Liver (tissue), 9 donors: ENCODE data around the gene TMEM214. TPM values are rescaled to one million over a fixed set of nuclear protein-coding genes. Genes with fewer than 3 reads are reported as not detected.

Source experiments
- DNase-seq: peaks from one replicate; pipeline ENCODE4 v3.0.0-alpha.2; 2017; ENCODE audit warnings: low spot score
- H3K27ac ChIP-seq, 2 donors: one replicate each; pipeline ENCODE4 v1.7.0; 2013; ENCODE audit warnings: inconsistent platforms in 2 of 2, low read length in 2 of 2, control low read depth in 1 of 2, low read depth in 1 of 2, mild to moderate bottlenecking in 1 of 2
- H3K27me3 ChIP-seq, 4 donors: one replicate each; pipeline versions ENCODE4 v1.6.1 to v1.7.0; 2013; ENCODE audit warnings: low read length in 3 of 4, inconsistent platforms in 1 of 4, mild to moderate bottlenecking in 1 of 4, moderate library complexity in 1 of 4; ENCODE audit not compliant: control insufficient read depth in 4 of 4, insufficient read depth in 4 of 4
- H3K36me3 ChIP-seq, 4 donors: one replicate each; pipeline versions ENCODE4 v1.6.1 to v1.7.0; 2013; ENCODE audit warnings: low read length in 3 of 4, mild to moderate bottlenecking in 3 of 4, low read depth in 1 of 4, moderate library complexity in 1 of 4; ENCODE audit not compliant: control insufficient read depth in 4 of 4, insufficient read depth in 3 of 4
- H3K4me1 ChIP-seq, 4 donors: one replicate each; pipeline versions ENCODE4 v1.6.1 to v1.7.0; 2013; ENCODE audit warnings: low read length in 3 of 4, mild to moderate bottlenecking in 3 of 4, moderate library complexity in 1 of 4; ENCODE audit not compliant: control insufficient read depth in 4 of 4, insufficient read depth in 4 of 4
- H3K4me3 ChIP-seq, 3 donors: one replicate each; pipeline versions ENCODE4 v1.6.1 to v1.7.0; 2013; ENCODE audit warnings: low read length in 3 of 3, control low read depth in 1 of 3, low read depth in 1 of 3, mild to moderate bottlenecking in 1 of 3
- H3K9ac ChIP-seq, 2 donors: one replicate each; pipeline ENCODE4 v1.7.0; 2013; ENCODE audit warnings: low read length in 2 of 2, mild to moderate bottlenecking in 2 of 2, moderate library complexity in 2 of 2, control low read depth in 1 of 2, low read depth in 1 of 2
- H3K9me3 ChIP-seq, 4 donors: one replicate each; pipeline versions ENCODE4 v1.6.1 to v1.7.0; 2013; ENCODE audit warnings: low read length in 3 of 4; ENCODE audit not compliant: control insufficient read depth in 4 of 4
- FOXA2 ChIP-seq: IDR thresholded peaks from 2 replicates; pipeline ENCODE4 v1.6.1; 2016; ENCODE audit warnings: antibody characterized with exemption
- HNF4A ChIP-seq, 2 donors: conservative IDR thresholded peaks; 2 replicates each; pipeline ENCODE4 v1.6.1; 2016; ENCODE audit warnings: antibody characterized with exemption in 2 of 2, mild to moderate bottlenecking in 2 of 2
- HNF4G ChIP-seq: IDR thresholded peaks from 2 replicates; pipeline ENCODE4 v1.6.1; 2016; ENCODE audit warnings: antibody characterized with exemption
- JUND ChIP-seq, 2 donors: IDR thresholded peaks; 2 replicates each; pipeline ENCODE4 v1.6.1; 2016; ENCODE audit warnings: antibody characterized with exemption in 2 of 2
- NR2F2 ChIP-seq: IDR thresholded peaks from 2 replicates; pipeline ENCODE4 v1.6.1; 2016; ENCODE audit warnings: antibody characterized with exemption
- RAD21 ChIP-seq, 2 donors: IDR thresholded peaks; 2 replicates each; pipeline ENCODE4 v1.6.1; 2016; ENCODE audit warnings: antibody characterized with exemption in 2 of 2, mild to moderate bottlenecking in 2 of 2
- RXRA ChIP-seq, 2 donors: IDR thresholded peaks; 2 replicates each; pipeline ENCODE4 v1.6.1; 2017 to 2018; ENCODE audit warnings: antibody characterized with exemption in 2 of 2, mild to moderate bottlenecking in 1 of 2
- SP1 ChIP-seq: IDR thresholded peaks from 2 replicates; pipeline ENCODE4 v1.6.1; 2018; ENCODE audit warnings: antibody characterized with exemption, mild to moderate bottlenecking
- TAF1 ChIP-seq: conservative IDR thresholded peaks from 2 replicates; pipeline ENCODE4 v1.6.1; 2016; ENCODE audit warnings: antibody characterized with exemption, mild to moderate bottlenecking
- ZBTB33 ChIP-seq: IDR thresholded peaks from 2 replicates; pipeline ENCODE4 v1.6.1; 2016; ENCODE audit warnings: antibody characterized with exemption
- WGBS: extraction: QIAGEN DNeasy Blood & Tissue Kit; methylation state at CpG from one replicate; pipeline ENCODE4 v1.1.7; 2013; 5-methylcytosine and 5-hydroxymethylcytosine counted together
- polyA plus RNA-seq, 2 donors: library from polyadenylated mRNA; stranded (reverse) in 1 of 2; unstranded in 1 of 2; fragments of 200-250 nt in 1 of 2; fragments of >200 nt in 1 of 2; fragmentation: Nextera tagmentation in 1 of 2; extraction: Ambion mirVana in 1 of 2; gene quantifications; one replicate each; pipeline versions ENCODE4 v1.2.1 to v1.2.3, GENCODE V29; 2013 to 2015
- total RNA-seq, 2 donors: library from RNA; depleted of rRNA; stranded (reverse); fragments of >200 nt; gene quantifications; one replicate each; pipeline ENCODE4 v1.2.3, GENCODE V29; 2014
- TF ChIP-seq, protein P1 (sequence below): IDR thresholded peaks from 2 replicates; pipeline ENCODE4 v1.6.1; 2016; ENCODE audit warnings: antibody characterized with exemption
- TF ChIP-seq, protein P2 (sequence below): IDR thresholded peaks from 2 replicates; pipeline ENCODE4 v1.6.1; 2016; ENCODE audit warnings: antibody characterized with exemption, mild to moderate bottlenecking
- donor health status: healthy.
- donor health status: healthy.
- donor health status: healthy.
- donor health status: healthy.
- donor health status: healthy.

TMEM214 gene
- total and polyA plus RNA-seq, 4 donors = 17.1 to 53.4 (median 38.4) TPM

GRCh38 chr2:27019459-27019858 lies 13.3 kb upstream of the TMEM214 start:
- TF ChIP-seq SP1 = no peak
- TF ChIP-seq FOXA2 = no peak
- TF ChIP-seq, protein P1, sequence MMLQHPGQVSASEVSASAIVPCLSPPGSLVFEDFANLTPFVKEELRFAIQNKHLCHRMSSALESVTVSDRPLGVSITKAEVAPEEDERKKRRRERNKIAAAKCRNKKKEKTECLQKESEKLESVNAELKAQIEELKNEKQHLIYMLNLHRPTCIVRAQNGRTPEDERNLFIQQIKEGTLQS = no peak
- no peak for TF ChIP-seq HNF4A (conservative IDR thresholded peaks at IDR 0.05)
- no peak for TF ChIP-seq ZBTB33
- peaks cover 26 to 65% (median 54%) of the 10 kb centered on the region in 4 donors for H3K4me1 ChIP-seq
- no peak overlapping the region for H3K4me3 ChIP-seq
- H3K27ac ChIP-seq = no peak overlapping the region
- WGBS = 94% methylated on average over 9 of the region's 9 CpGs
- DNase-seq = no peak
- H3K27me3 ChIP-seq = no peaks in the 10 kb centered on the region
- H3K9me3 ChIP-seq = no peaks in the 10 kb centered on the region
- H3K9ac ChIP-seq = no peak overlapping the region
- peaks cover 3 to 21% (median 8%) of the 10 kb centered on the region in 4 donors for H3K36me3 ChIP-seq

DNA sequence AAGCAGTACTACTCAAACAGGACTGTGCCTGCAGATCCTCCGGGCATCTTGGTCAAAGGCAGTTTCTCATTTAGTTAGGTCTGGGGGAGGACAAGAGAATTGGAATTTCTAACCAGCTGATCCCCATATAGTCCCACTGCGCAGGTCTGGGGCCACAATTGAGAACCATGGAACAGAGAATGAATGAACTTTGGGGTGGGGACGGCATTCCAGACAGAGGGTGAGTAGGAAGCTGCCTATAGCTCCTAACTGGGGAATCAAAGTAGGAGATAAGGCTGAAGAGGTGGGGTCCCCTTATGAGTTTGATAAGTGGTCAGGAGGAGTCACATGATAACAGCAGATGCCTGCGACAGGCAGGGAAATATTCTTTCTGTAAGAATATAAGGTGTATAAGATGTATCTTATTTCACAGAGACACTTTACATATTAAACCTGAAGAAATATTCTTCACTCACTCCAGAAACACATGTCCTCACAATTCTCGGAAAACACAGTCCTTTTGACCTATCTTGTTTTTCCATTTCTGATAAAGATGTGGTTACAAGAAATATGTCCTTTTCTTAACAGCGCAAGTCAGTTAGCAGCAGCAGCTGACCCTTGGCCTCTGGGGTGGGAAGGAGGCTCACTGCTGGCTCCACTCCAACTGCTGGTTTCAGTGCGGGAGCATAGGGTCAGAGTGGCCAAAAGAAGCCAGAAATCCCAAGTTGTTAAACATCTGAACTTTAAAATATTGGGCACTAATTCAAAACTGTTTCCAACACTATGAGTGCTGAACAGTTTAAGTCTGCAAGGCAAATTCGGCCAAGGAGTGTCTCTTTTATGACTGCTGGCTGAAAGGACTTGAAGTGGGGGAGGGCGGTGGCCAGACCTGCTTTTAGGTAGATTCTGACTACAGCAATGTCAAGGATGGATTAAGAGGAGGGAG lies 12.6 kb upstream of the TMEM214 start:
- Histone ChIP-seq H3K36me3 (peaks cover 3 to 23% (median 8%) of the 10 kb centered on the region in 4 donors), H3K27me3 (no peaks in the 10 kb centered on the region), H3K9ac (no peak overlapping the region), H3K4me3 (no peak overlapping the region), H3K4me1 (peaks cover 20 to 59% (median 49%) of the 10 kb centered on the region in 4 donors), H3K9me3 (no peaks in the 10 kb centered on the region), H3K27ac (peak overlapping the region in 1 of 2 donors; percentile 1)
- DNase-seq = peak; percentile 56
- TF ChIP-seq TAF1 (no peak), RAD21 (IDR thresholded peaks at IDR 0.05) (peak; percentile 22 to 50), HNF4A (conservative IDR thresholded peaks at IDR 0.05) (peak; percentile 65 to 67), NR2F2 (peak; percentile 100), SP1 (peak; percentile 57), RXRA (IDR thresholded peaks at IDR 0.05) (peak; percentile 56 to 58), JUND (IDR thresholded peaks at IDR 0.05) (no peak), HNF4G (peak; percentile 10)
- TF ChIP-seq, protein P2, sequence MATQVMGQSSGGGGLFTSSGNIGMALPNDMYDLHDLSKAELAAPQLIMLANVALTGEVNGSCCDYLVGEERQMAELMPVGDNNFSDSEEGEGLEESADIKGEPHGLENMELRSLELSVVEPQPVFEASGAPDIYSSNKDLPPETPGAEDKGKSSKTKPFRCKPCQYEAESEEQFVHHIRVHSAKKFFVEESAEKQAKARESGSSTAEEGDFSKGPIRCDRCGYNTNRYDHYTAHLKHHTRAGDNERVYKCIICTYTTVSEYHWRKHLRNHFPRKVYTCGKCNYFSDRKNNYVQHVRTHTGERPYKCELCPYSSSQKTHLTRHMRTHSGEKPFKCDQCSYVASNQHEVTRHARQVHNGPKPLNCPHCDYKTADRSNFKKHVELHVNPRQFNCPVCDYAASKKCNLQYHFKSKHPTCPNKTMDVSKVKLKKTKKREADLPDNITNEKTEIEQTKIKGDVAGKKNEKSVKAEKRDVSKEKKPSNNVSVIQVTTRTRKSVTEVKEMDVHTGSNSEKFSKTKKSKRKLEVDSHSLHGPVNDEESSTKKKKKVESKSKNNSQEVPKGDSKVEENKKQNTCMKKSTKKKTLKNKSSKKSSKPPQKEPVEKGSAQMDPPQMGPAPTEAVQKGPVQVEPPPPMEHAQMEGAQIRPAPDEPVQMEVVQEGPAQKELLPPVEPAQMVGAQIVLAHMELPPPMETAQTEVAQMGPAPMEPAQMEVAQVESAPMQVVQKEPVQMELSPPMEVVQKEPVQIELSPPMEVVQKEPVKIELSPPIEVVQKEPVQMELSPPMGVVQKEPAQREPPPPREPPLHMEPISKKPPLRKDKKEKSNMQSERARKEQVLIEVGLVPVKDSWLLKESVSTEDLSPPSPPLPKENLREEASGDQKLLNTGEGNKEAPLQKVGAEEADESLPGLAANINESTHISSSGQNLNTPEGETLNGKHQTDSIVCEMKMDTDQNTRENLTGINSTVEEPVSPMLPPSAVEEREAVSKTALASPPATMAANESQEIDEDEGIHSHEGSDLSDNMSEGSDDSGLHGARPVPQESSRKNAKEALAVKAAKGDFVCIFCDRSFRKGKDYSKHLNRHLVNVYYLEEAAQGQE = peak; percentile 73
- 50% methylated on average over 9 of the region's 9 CpGs for WGBS
